GM19452 (cell line): ENCODE data around the gene ENOX1.

Source experiments
- ATAC-seq: cut with Tn5 transposase; IDR thresholded peaks from one replicate; pipeline ENCODE4 v1.9.1; 2021; ENCODE audit not compliant: unreplicated experiment

ENOX1 gene

DNA sequence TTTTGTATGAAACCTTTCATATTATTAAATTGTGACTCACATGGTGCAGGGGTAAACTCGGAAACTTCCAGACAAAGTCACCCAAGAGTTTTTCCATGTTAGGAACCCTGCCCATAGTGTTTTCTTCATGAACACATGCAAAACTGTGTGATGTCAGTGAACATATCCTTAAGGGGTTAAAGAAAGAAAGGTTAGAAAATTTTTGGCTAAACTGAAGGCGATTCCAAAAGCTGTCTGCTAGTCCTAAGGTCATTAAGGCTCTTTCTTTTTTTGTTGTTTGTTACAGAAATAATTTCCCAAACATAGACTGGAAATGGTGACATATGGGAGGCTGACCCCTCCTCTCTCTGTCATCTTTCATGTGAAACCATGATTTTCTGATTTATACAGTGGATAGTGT is 491.5 kb downstream of the ENOX1 start:
- ATAC-seq: no peak

GRCh38 chr13:43294412-43294811 is 492.4 kb downstream of the ENOX1 start:
- ATAC-seq: no peak

- ATAC-seq: no peak
Measured at GRCh38 chr13:43293986-43294385, 492.8 kb downstream of the ENOX1 start.

DNA sequence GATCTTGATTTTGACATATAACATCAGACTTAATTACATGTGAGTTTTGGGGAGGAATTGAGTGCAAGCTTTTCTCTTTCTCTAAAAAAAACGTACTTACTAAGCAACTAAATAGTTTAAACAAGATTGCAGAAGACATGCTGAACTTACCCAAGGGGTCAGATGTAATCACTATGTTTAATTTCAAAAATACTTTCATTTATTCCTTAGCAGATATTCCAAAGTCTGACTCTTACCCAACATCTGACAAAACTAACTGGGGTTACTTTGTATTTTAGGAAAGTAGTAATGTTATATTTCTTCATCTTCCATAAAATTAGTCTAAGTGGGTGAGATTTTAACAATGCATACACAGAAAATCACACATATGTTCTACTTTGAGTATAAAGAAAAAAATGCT is 493.2 kb downstream of the ENOX1 start:
- no peak for ATAC-seq

DNA sequence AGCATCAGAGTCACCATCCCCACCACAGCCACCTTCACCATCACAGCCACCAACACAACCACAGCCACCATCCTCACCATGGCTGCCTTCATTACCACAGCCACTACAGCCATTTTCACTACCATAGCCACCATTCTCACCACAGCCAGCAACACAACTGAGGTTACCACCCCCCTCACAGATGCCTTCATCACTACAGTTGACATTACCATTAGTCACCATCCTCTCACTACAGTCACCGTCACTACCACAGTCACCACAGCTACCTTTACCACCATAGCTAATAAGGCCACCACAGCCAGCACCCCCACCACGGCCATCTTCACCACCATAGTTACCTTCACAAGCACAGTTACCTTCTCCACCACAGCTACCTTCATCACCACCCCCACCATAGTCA is 493.8 kb downstream of the ENOX1 start:
- ATAC-seq: no peak

- no peak for ATAC-seq
Measured at GRCh38 chr13:43291287-43292060, 495.3 kb downstream of the ENOX1 start.

DNA sequence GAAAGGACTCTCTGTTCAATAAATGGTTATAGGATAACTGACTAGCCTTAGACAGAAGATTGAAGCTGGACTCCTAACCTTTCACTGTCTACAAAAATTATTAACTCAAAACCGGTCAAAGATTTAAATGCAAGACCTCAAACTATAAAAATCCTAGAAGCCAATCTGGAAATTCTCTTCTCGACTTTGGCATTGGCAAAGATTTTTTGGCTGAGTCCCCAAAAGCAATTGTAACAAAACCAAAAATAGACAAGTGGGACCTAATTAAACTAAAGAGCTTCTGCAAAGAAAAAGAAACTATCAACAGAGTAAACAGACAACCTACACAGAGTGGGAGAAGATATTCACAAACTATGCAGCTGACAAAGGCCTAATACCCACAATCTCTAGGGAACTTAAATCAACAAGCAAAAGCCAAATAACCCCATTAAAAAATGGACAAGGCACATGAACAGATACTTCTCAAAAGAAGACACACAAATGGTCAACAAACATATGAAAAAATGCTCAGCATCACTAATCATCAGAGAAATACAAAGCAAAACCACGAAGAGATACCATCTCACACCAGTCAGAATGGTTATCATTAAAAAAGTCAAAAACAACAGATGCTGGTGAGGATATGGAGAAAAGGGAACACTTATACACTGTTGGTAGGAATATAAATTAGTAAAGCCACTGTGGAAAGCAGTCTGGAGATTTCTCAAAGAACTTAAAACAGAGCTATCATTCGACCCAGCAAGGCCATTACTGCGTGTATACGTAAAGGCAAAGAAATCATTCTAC is 497.1 kb downstream of the ENOX1 start:
- ATAC-seq: no peak

DNA sequence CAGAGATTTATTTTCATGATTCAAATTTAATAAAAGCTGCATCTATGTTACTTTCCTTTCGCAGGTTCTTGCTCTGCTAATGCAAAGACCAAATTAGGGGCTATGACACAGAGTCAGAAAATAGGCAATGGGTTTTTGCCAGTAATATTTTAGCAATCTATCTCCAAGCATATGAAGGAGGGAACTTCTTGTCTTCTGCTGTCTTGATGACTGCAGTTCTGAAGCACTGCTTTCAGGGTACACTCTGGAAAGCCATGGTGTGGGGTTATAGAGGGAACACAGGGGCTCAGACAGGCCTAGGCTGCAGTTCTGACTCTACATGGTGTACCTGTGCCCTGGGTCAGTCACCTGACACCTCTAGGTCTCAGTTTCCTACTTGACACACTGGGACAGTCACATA is 500.0 kb downstream of the ENOX1 start:
- ATAC-seq: no peak

DNA sequence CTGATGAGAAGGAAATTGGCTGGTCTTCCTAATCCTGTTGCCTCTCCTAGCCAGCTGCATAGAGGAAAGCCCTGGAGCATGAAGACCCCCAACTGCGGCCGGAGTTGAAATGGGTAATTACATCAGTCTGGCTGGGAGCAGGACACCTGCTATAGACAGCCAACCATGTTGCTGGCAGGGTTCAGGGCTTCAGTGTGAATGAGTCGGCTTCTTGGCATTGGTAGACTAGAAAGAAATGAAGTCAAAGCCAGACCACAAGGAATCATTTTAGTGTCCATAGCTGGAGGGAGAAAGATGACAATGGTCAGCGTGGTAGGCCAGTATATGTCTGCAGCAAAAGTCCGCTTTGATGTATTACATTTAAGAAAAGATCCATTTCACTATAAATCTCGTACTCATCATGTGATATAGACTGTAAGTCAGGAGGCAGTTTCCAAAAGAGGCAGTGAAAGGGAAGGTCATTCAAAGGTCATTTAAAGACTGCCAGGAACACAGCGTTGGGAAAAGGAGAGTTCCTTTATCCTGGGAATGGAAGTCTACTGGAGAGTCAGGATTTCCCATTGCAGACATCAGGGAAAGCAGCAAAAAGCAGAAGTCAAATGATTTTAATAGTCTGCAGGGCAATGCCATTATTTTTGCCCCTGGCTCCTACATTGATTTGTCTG is 500.7 kb downstream of the ENOX1 start:
- no peak for ATAC-seq

GRCh38 chr13:43284162-43284561 is 502.6 kb downstream of the ENOX1 start:
- no peak for ATAC-seq

DNA sequence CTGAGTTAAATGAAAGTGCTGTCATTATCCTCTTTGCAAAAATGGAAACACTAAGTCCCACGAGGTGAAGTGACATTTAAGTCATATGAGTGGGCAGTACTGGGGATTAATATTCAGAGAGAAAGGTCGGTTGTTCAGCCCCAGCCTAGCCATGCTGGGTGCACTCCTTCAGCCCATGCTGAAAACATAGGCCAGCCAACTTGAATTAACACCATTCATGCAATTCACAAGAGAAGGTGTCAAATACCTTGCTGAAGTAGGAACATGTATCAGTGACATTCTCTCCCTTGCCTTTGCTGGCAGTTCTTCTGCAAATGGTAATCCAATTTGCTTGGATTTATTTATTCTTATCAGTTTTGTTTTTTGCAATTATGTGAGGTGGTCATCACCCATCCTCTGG is 507.1 kb downstream of the ENOX1 start:
- no peak for ATAC-seq

DNA sequence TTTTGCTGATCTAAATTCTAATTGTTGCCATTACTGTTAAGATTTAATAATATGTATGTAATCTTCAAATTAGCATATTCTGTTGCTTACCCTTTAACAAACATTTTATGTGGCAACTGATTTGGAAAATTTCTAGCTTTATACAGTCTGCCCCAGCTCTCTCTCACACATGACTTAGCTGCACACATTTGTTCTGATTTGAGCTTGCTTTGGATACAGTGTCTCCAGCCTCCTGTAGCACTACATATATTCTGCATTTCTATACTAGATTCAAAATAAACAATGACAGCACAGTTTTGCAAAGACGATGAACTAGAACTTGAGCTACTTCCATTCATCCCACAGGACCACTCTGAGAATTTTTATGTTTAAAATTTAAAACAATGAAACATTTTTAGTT is 508.6 kb downstream of the ENOX1 start:
- no peak for ATAC-seq

DNA sequence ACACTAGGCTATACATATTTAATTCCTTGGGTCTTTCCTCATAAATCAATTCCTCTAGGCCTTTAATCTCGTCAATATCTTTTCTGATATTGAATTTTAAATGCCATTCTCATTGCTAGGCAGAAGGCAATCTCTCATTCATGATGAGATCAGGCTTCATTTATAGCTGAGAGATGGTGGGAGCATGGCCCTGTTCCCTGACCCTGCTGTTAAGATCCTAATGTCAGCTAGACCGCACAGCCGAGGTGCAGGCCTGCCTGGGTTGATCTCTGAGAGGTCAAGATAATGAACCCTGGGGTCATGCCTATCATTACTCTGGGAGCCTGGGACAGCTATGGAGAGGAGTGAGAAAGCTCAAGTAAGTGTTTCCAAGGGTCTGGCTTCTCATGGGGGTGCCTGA is 509.6 kb downstream of the ENOX1 start:
- no peak for ATAC-seq

DNA sequence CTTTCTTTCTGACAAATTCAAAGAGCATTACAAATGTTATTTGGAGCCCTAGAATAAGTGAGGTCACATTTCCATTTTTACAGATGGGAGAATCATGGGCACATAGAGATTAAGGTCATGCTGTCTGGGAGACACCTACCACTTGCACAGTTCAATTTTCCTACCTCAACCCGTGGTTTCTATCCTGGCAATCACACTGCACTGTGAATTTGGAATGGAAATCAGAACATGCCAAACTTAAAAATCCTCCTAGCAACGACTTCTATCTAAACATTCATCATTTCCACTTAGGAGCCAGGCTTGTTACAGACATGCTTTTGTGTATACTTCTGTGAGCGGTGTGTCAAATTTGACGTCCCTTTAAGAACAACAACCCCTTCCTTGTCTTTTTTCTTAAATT is 511.9 kb downstream of the ENOX1 start:
- ATAC-seq: no peak

DNA sequence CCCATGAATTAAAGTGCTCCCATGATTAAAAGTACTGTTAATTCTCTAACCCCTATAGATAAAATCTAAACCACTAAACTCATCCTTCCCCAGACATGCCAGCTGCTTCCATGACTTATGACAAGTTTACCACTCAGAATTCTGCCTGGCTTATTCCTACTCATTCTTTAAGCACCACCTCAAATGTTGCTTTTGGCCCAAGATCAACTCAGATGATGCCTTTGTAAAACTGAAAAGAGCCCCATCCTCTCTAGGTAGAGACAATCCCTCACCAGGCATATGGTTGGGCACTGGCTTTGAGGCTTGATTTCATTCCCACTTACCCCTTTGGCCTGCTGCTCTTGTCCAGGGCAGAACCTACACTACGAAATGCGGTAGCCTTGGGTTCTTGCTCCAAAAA is 513.4 kb downstream of the ENOX1 start:
- ATAC-seq: no peak

DNA sequence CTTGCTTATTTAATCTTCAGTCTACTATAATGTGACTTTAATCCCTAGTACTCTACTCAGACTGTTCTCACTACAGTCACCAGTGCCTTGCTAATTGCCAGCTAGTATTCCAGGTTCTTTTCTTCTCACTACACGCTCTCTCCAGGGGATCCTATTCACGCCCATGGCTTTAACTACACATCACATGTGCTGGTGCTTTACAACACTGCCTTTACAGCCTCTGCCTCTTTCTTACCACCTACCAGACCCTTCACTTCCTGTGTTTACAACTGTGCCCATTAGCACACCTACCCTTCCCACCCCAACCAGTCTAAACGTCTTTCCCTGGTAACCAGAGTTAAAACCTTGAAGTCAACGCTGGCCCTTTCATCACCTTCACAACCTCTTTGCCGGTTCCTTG is 513.9 kb downstream of the ENOX1 start:
- no peak for ATAC-seq

DNA sequence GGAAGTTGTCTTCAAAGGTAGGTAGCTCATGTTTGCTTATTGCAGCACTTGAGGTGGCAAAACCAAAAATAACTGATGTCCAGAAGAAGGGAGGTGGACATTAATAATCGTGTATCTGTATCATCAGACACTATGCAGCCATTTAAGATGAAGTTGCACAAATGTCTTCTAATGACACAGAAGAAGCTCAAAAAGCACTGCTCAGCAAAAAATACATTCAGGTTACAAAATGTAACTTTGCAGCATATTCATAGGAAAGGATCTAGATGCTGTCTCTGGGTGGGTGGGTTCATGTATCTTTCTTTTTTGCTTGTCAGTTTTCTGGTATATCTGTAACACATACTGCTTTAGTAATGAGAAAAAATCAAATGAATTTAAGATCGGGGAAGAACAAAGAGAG is 515.6 kb downstream of the ENOX1 start:
- ATAC-seq: no peak

DNA sequence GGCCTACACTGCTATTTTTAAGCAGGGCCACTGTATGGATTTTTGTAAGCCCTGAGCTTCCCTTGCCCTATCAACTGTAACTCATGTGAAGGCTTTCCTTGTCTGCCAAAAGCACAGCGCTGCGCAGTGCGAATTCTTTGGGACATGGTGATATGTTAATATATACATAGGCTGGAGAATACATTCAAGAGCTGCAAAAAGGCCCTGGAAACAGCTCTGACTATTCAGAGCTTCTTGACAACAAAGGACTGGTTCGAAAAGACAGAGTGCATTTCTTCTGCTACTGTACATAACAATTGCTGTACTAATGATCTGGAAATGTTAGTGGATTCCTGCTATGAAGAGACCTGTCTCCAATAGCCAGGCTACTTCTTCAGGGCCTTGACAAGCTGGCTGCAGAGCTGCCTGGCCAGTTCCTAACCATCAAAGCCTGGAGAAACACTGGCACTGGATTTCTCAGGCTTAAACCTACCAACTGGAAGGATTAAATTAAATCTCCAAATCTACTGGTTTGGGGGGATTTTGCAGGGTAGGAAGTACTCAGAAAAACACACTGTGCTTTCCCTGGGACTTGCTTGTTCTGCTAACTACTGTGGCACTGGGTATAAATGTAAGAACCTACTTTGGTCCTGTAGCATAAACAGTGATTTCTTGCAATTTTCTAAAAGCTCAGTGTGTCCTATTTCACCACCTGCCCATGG is 516.5 kb downstream of the ENOX1 start:
- ATAC-seq: no peak

GRCh38 chr13:43269037-43269481 is 517.7 kb downstream of the ENOX1 start:
- ATAC-seq: no peak

DNA sequence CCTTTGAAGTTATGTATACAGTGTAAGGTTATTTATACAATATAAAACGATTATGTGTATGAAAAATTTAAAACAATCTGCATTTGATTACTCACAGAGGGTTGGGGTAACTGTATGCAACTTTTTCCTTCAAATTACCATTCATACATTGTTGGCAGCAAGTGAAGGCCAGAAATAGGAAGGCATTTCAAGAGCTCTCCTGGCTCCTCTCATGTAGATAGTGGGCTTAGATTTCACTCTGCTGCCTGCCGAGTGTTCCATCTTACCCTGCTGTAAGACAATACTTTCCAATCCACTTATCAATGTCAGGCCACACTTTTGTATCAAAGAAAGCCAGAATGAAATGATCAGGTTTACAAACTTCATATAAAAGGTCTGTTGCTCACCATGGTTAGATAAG is 518.1 kb downstream of the ENOX1 start:
- no peak for ATAC-seq

- ATAC-seq: no peak
Measured at GRCh38 chr13:43267916-43268315, 518.9 kb downstream of the ENOX1 start.
